ENCODE results near the gene RSBN1L.
"Not testable (repeated sequence)": the region's sequence is repeated elsewhere in the genome, so short reads cannot be mapped to it uniquely, and the experiment has no call there.

RSBN1L gene

GRCh38 chr7:77685233-77685632, 11.0 kb upstream of the RSBN1L start:
- no peak overlapping the region for H3K4me3 ChIP-seq (ENCODE audit: low read length)
- no peak for DNase-seq (ENCODE audit: low read depth, low spot score)

- no peak for DNase-seq (ENCODE audit: low read depth, low spot score)
- H3K4me3 ChIP-seq (ENCODE audit: low read length), result no peak overlapping the region
Observed at GRCh38 chr7:77687100-77687746, 9.0 kb upstream of the RSBN1L start.

GRCh38 chr7:77687747-77688144, 8.5 kb upstream of the RSBN1L start:
- peak; percentile 15 for DNase-seq (ENCODE audit: low read depth, low spot score)
- H3K4me3 ChIP-seq (ENCODE audit: low read length), result no peak overlapping the region

- H3K4me3 ChIP-seq (ENCODE audit: low read length), result no peak overlapping the region
- no peak for DNase-seq (ENCODE audit: low read depth, low spot score)
Observed at GRCh38 chr7:77690289-77690688, 6.0 kb upstream of the RSBN1L start.

GRCh38 chr7:77691892-77692491, 4.3 kb upstream of the RSBN1L start:
- DNase-seq (ENCODE audit: low read depth, low spot score), result no peak
- no peak overlapping the region for H3K4me3 ChIP-seq (ENCODE audit: low read length)

- no peak for DNase-seq (ENCODE audit: low read depth, low spot score)
- H3K4me3 ChIP-seq (ENCODE audit: low read length), result no peak overlapping the region
Observed at GRCh38 chr7:77693830-77694583, 2.3 kb upstream of the RSBN1L start.

- peak; percentile 21 for DNase-seq (ENCODE audit: low read depth, low spot score)
- H3K4me3 ChIP-seq (ENCODE audit: low read length), result peak overlapping the region; percentile 92
Observed at GRCh38 chr7:77696643-77697534, 630 bp downstream of the RSBN1L start.

- no peak for DNase-seq (ENCODE audit: low read depth, low spot score)
- H3K4me3 ChIP-seq (ENCODE audit: low read length), result peak overlapping the region; percentile 92
Observed at GRCh38 chr7:77697535-77697831, 1.2 kb downstream of the RSBN1L start.

- DNase-seq (ENCODE audit: low read depth, low spot score), result no peak
- peak overlapping the region; percentile 92 for H3K4me3 ChIP-seq (ENCODE audit: low read length)
Observed at GRCh38 chr7:77698042-77698625, 1.9 kb downstream of the RSBN1L start.

- no peak overlapping the region for H3K4me3 ChIP-seq (ENCODE audit: low read length)
- no peak for DNase-seq (ENCODE audit: low read depth, low spot score)
Observed at GRCh38 chr7:77699056-77699455, 2.8 kb downstream of the RSBN1L start.

- H3K4me3 ChIP-seq (ENCODE audit: low read length), result no peak overlapping the region
- no peak for DNase-seq (ENCODE audit: low read depth, low spot score)
Observed at GRCh38 chr7:77702513-77702912, 6.3 kb downstream of the RSBN1L start.

- DNase-seq (ENCODE audit: low read depth, low spot score), result no peak
- H3K4me3 ChIP-seq (ENCODE audit: low read length), result no peak overlapping the region
Observed at GRCh38 chr7:77702968-77703472, 6.8 kb downstream of the RSBN1L start.

GRCh38 chr7:77703669-77704068, 7.4 kb downstream of the RSBN1L start:
- DNase-seq (ENCODE audit: low read depth, low spot score); H3K4me3 ChIP-seq (ENCODE audit: low read length): not testable (repeated sequence)

- no peak for DNase-seq (ENCODE audit: low read depth, low spot score)
- no peak overlapping the region for H3K4me3 ChIP-seq (ENCODE audit: low read length)
Observed at GRCh38 chr7:77707504-77707992, 11.3 kb downstream of the RSBN1L start.

GRCh38 chr7:77710067-77710466, 13.8 kb downstream of the RSBN1L start:
- DNase-seq (ENCODE audit: low read depth, low spot score), result no peak
- H3K4me3 ChIP-seq (ENCODE audit: low read length), result no peak overlapping the region

- no peak for DNase-seq (ENCODE audit: low read depth, low spot score)
- H3K4me3 ChIP-seq (ENCODE audit: low read length), result no peak overlapping the region
Observed at GRCh38 chr7:77710861-77711260, 14.6 kb downstream of the RSBN1L start.

GRCh38 chr7:77714195-77714594, 17.9 kb downstream of the RSBN1L start:
- H3K4me3 ChIP-seq (ENCODE audit: low read length), result no peak overlapping the region
- no peak for DNase-seq (ENCODE audit: low read depth, low spot score)

GRCh38 chr7:77714931-77715330, 18.7 kb downstream of the RSBN1L start:
- DNase-seq (ENCODE audit: low read depth, low spot score); H3K4me3 ChIP-seq (ENCODE audit: low read length): not testable (repeated sequence)

- DNase-seq (ENCODE audit: low read depth, low spot score), result no peak
- no peak overlapping the region for H3K4me3 ChIP-seq (ENCODE audit: low read length)
Observed at GRCh38 chr7:77716804-77717203, 20.5 kb downstream of the RSBN1L start.

Data from Jurkat, Clone E6-1 (cell line).